ENCODE results near the gene CCDC60. TPM values are rescaled to one million over a fixed set of nuclear protein-coding genes. Genes with fewer than 3 reads are reported as not detected.

Gene CCDC60
- total RNA-seq, 5 donors from 2014 or later (not counting 1 experiment from before 2014, with no cell fraction given): not detected

GRCh38 chr12:119385659-119386058 is 51.1 kb downstream of the CCDC60 start:
- Histone ChIP-seq H3K27ac (ENCODE audit: low read length) (no peak overlapping the region), H3K36me3 (ENCODE audit: control insufficient read depth in 2 of 2, extremely low read depth in 1 of 2, insufficient read depth in 1 of 2, low read length in 1 of 2) (no peaks in the 10 kb centered on the region), H3K4me1 (ENCODE audit: control insufficient read depth in 1 of 2, extremely low read depth in 1 of 2, insufficient read depth in 2 of 2, low read length in 2 of 2) (no peaks in the 10 kb centered on the region), H3K9me3 (no peaks in the 10 kb centered on the region), H3K27me3 (replicated peaks in 1 of 2; ENCODE audit: control insufficient read depth in 2 of 2, extremely low read depth in 1 of 2, insufficient read depth in 2 of 2, low read length in 1 of 2) (peaks cover 0 to 2% of the 10 kb centered on the region in 2 experiments), H3K4me3 (ENCODE audit: control insufficient read depth in 1 of 2, extremely low read depth in 1 of 2, low read length in 1 of 2) (no peak overlapping the region)
- no peak overlapping the region for H3K27ac Mint-ChIP-seq
- no peak for ATAC-seq (replicated peaks in 1 of 4)
- ChIA-PET POLR2A (no interaction called here), CTCF (no interaction called here)
- H3K4me3 Mint-ChIP-seq: no peak overlapping the region
- peaks cover 0 to 4% (median 2%) of the 10 kb centered on the region in 3 donors for H3K9me3 Mint-ChIP-seq
- no peak for DNase-seq
- no CpG with 5 or more reads among the region's 3 CpGs for WGBS (ENCODE audit: insufficient coverage)
- peaks cover 4 to 5% of the 10 kb centered on the region in 2 donors for H3K27me3 Mint-ChIP-seq
- H3K4me1 Mint-ChIP-seq: no peaks in the 10 kb centered on the region
- H3K36me3 Mint-ChIP-seq: no peaks in the 10 kb centered on the region

- Histone ChIP-seq H3K36me3 (ENCODE audit: control insufficient read depth in 2 of 2, extremely low read depth in 1 of 2, insufficient read depth in 1 of 2, low read length in 1 of 2) (no peaks in the 10 kb centered on the region), H3K27ac (ENCODE audit: low read length) (no peak overlapping the region), H3K9me3 (no peaks in the 10 kb centered on the region), H3K4me1 (ENCODE audit: control insufficient read depth in 1 of 2, extremely low read depth in 1 of 2, insufficient read depth in 2 of 2, low read length in 2 of 2) (no peaks in the 10 kb centered on the region), H3K4me3 (ENCODE audit: control insufficient read depth in 1 of 2, extremely low read depth in 1 of 2, low read length in 1 of 2) (no peak overlapping the region), H3K27me3 (replicated peaks in 1 of 2; ENCODE audit: control insufficient read depth in 2 of 2, extremely low read depth in 1 of 2, insufficient read depth in 2 of 2, low read length in 1 of 2) (peaks cover 0 to 2% of the 10 kb centered on the region in 2 experiments)
- Mint-ChIP-seq H3K9me3 (peaks cover 0 to 4% (median 0%) of the 10 kb centered on the region in 3 donors), H3K4me3 (no peak overlapping the region), H3K4me1 (no peaks in the 10 kb centered on the region), H3K36me3 (no peaks in the 10 kb centered on the region), H3K27me3 (peaks cover 4 to 5% of the 10 kb centered on the region in 2 donors), H3K27ac (no peak overlapping the region)
- no peak for ATAC-seq (replicated peaks in 1 of 4)
- POLR2A ChIA-PET: no interaction called here
- no peak for DNase-seq
- CTCF ChIA-PET: no interaction called here
Observed at GRCh38 chr12:119389687-119390086, 55.2 kb downstream of the CCDC60 start.

- Mint-ChIP-seq H3K9me3 (no peaks in the 10 kb centered on the region), H3K4me3 (no peak overlapping the region), H3K4me1 (no peaks in the 10 kb centered on the region), H3K27me3 (peaks cover 4 to 10% of the 10 kb centered on the region in 2 donors), H3K27ac (no peak overlapping the region), H3K36me3 (no peaks in the 10 kb centered on the region)
- Histone ChIP-seq H3K27ac (ENCODE audit: low read length) (no peak overlapping the region), H3K9me3 (no peaks in the 10 kb centered on the region), H3K27me3 (replicated peaks in 1 of 2; ENCODE audit: control insufficient read depth in 2 of 2, extremely low read depth in 1 of 2, insufficient read depth in 2 of 2, low read length in 1 of 2) (no peaks in the 10 kb centered on the region), H3K4me3 (ENCODE audit: control insufficient read depth in 1 of 2, extremely low read depth in 1 of 2, low read length in 1 of 2) (no peak overlapping the region), H3K4me1 (ENCODE audit: control insufficient read depth in 1 of 2, extremely low read depth in 1 of 2, insufficient read depth in 2 of 2, low read length in 2 of 2) (no peaks in the 10 kb centered on the region), H3K36me3 (ENCODE audit: control insufficient read depth in 2 of 2, extremely low read depth in 1 of 2, insufficient read depth in 1 of 2, low read length in 1 of 2) (no peaks in the 10 kb centered on the region)
- DNase-seq (no peak), ATAC-seq (replicated peaks in 1 of 4) (no peak)
- WGBS (ENCODE audit: insufficient coverage): 81% methylated on average over 4 of the region's 5 CpGs
- CTCF ChIA-PET: no interaction called here
- POLR2A ChIA-PET: no interaction called here
Observed at GRCh38 chr12:119391673-119392072, 57.1 kb downstream of the CCDC60 start.

DNA sequence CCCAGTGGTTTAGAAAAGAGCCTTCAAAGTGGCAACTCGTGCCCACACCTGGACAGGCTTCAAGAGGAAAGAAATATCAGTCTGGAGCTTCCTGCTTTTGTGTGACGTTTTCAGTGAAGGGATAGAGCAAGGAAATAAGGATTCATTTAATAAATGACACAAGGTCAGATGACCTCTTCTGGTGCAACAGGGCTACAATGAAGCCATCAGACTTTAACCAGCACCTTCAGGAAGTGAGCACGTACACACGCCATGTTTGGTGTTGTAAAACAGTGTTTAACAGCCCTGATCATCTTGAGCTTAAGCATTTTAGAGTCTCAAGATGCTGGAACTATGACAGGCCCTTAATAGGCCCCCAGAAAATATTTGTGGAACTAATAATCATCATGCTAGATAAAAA is 59.1 kb downstream of the CCDC60 start:
- POLR2A ChIA-PET: no interaction called here
- H3K27ac ChIP-seq (ENCODE audit: low read length): no peak overlapping the region
- H3K4me1 ChIP-seq (ENCODE audit: control insufficient read depth in 1 of 2, extremely low read depth in 1 of 2, insufficient read depth in 2 of 2, low read length in 2 of 2): no peaks in the 10 kb centered on the region
- Mint-ChIP-seq H3K9me3 (no peaks in the 10 kb centered on the region), H3K4me3 (no peak overlapping the region), H3K4me1 (no peaks in the 10 kb centered on the region), H3K27me3 (peaks cover 4 to 5% of the 10 kb centered on the region in 2 donors), H3K36me3 (no peaks in the 10 kb centered on the region), H3K27ac (no peak overlapping the region)
- H3K9me3 ChIP-seq: no peaks in the 10 kb centered on the region
- ATAC-seq (replicated peaks in 1 of 4) (no peak), DNase-seq (no peak)
- CTCF ChIA-PET: no interaction called here
- 47% methylated on average over 3 of the region's 4 CpGs for WGBS (ENCODE audit: insufficient coverage)
- no peaks in the 10 kb centered on the region for H3K27me3 ChIP-seq (replicated peaks in 1 of 2; ENCODE audit: control insufficient read depth in 2 of 2, extremely low read depth in 1 of 2, insufficient read depth in 2 of 2, low read length in 1 of 2)
- no peaks in the 10 kb centered on the region for H3K36me3 ChIP-seq (ENCODE audit: control insufficient read depth in 2 of 2, extremely low read depth in 1 of 2, insufficient read depth in 1 of 2, low read length in 1 of 2)
- no peak overlapping the region for H3K4me3 ChIP-seq (ENCODE audit: control insufficient read depth in 1 of 2, extremely low read depth in 1 of 2, low read length in 1 of 2)

GRCh38 chr12:119397540-119397939 is 63.0 kb downstream of the CCDC60 start:
- Mint-ChIP-seq H3K36me3 (no peaks in the 10 kb centered on the region), H3K9me3 (peaks cover 0 to 6% (median 0%) of the 10 kb centered on the region in 3 donors), H3K4me1 (no peaks in the 10 kb centered on the region), H3K4me3 (no peak overlapping the region), H3K27ac (no peak overlapping the region), H3K27me3 (peaks cover 0 to 5% of the 10 kb centered on the region in 2 donors)
- DNase-seq (no peak), ATAC-seq (replicated peaks in 1 of 4) (no peak)
- Histone ChIP-seq H3K36me3 (ENCODE audit: control insufficient read depth in 2 of 2, extremely low read depth in 1 of 2, insufficient read depth in 1 of 2, low read length in 1 of 2) (no peaks in the 10 kb centered on the region), H3K4me3 (ENCODE audit: control insufficient read depth in 1 of 2, extremely low read depth in 1 of 2, low read length in 1 of 2) (no peak overlapping the region), H3K27me3 (replicated peaks in 1 of 2; ENCODE audit: control insufficient read depth in 2 of 2, extremely low read depth in 1 of 2, insufficient read depth in 2 of 2, low read length in 1 of 2) (no peaks in the 10 kb centered on the region), H3K4me1 (ENCODE audit: control insufficient read depth in 1 of 2, extremely low read depth in 1 of 2, insufficient read depth in 2 of 2, low read length in 2 of 2) (no peaks in the 10 kb centered on the region), H3K27ac (ENCODE audit: low read length) (no peak overlapping the region), H3K9me3 (no peaks in the 10 kb centered on the region)
- ChIA-PET POLR2A (no interaction called here), CTCF (no interaction called here)
- WGBS (ENCODE audit: insufficient coverage): 83% methylated on average over 1 of the region's 10 CpGs

DNA sequence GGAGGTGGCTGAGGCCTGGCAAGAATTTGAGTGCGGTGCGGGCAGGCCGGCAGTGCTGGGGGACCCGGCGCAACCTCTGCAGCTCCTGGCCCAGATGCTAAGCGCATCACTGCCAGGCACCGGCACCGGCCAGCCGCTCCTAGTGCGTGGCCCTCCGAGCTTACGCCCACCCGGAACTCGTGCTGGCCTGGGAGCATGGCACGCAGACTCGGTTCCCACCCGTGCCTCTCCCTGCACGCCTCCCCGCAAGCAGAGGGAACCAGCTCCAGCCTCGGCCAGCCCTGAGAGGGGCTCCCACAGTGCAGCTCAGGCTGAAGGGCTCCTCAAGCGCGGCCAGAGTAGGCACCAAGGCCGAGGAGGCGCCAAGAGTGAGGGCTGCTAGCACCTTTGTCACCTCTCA is 63.7 kb downstream of the CCDC60 start:
- no peak for ATAC-seq (replicated peaks in 1 of 4)
- H3K4me3 ChIP-seq (ENCODE audit: control insufficient read depth in 1 of 2, extremely low read depth in 1 of 2, low read length in 1 of 2): no peak overlapping the region
- H3K9me3 Mint-ChIP-seq: peaks cover 0 to 6% (median 0%) of the 10 kb centered on the region in 3 donors
- H3K27me3 Mint-ChIP-seq: peaks cover 0 to 9% of the 10 kb centered on the region in 2 donors
- no peak for DNase-seq
- POLR2A ChIA-PET: no interaction called here
- no peak overlapping the region for H3K4me3 Mint-ChIP-seq
- no peaks in the 10 kb centered on the region for H3K4me1 ChIP-seq (ENCODE audit: control insufficient read depth in 1 of 2, extremely low read depth in 1 of 2, insufficient read depth in 2 of 2, low read length in 2 of 2)
- H3K36me3 Mint-ChIP-seq: no peaks in the 10 kb centered on the region
- no peak overlapping the region for H3K27ac ChIP-seq (ENCODE audit: low read length)
- no peak overlapping the region for H3K27ac Mint-ChIP-seq
- no peaks in the 10 kb centered on the region for H3K4me1 Mint-ChIP-seq
- WGBS (ENCODE audit: insufficient coverage): 94% methylated on average over 22 of the region's 24 CpGs
- no peaks in the 10 kb centered on the region for H3K9me3 ChIP-seq
- CTCF ChIA-PET: no interaction called here
- no peaks in the 10 kb centered on the region for H3K36me3 ChIP-seq (ENCODE audit: control insufficient read depth in 2 of 2, extremely low read depth in 1 of 2, insufficient read depth in 1 of 2, low read length in 1 of 2)
- peaks cover 0 to 1% of the 10 kb centered on the region in 2 experiments for H3K27me3 ChIP-seq (replicated peaks in 1 of 2; ENCODE audit: control insufficient read depth in 2 of 2, extremely low read depth in 1 of 2, insufficient read depth in 2 of 2, low read length in 1 of 2)

GRCh38 chr12:119399301-119399700 is 64.8 kb downstream of the CCDC60 start:
- peaks cover 0 to 4% of the 10 kb centered on the region in 2 experiments for H3K27me3 ChIP-seq (replicated peaks in 1 of 2; ENCODE audit: control insufficient read depth in 2 of 2, extremely low read depth in 1 of 2, insufficient read depth in 2 of 2, low read length in 1 of 2)
- no peak overlapping the region for H3K4me3 ChIP-seq (ENCODE audit: control insufficient read depth in 1 of 2, extremely low read depth in 1 of 2, low read length in 1 of 2)
- no peak overlapping the region for H3K27ac ChIP-seq (ENCODE audit: low read length)
- H3K36me3 ChIP-seq (ENCODE audit: control insufficient read depth in 2 of 2, extremely low read depth in 1 of 2, insufficient read depth in 1 of 2, low read length in 1 of 2): no peaks in the 10 kb centered on the region
- ATAC-seq (replicated peaks in 1 of 4) (no peak), DNase-seq (no peak)
- Mint-ChIP-seq H3K27ac (no peak overlapping the region), H3K4me3 (no peak overlapping the region), H3K27me3 (peaks cover 1 to 9% of the 10 kb centered on the region in 2 donors), H3K36me3 (no peaks in the 10 kb centered on the region), H3K4me1 (no peaks in the 10 kb centered on the region), H3K9me3 (peaks cover 0 to 6% (median 0%) of the 10 kb centered on the region in 3 donors)
- WGBS (ENCODE audit: insufficient coverage): no CpG with 5 or more reads among the region's 4 CpGs
- H3K4me1 ChIP-seq (ENCODE audit: control insufficient read depth in 1 of 2, extremely low read depth in 1 of 2, insufficient read depth in 2 of 2, low read length in 2 of 2): no peaks in the 10 kb centered on the region
- ChIA-PET CTCF (no interaction called here), POLR2A (no interaction called here)
- H3K9me3 ChIP-seq: no peaks in the 10 kb centered on the region
